Testis (tissue), 2 donors: ENCODE results near the gene FAM120A.

Experiments
- CTCF ChIP-seq, 3 experiments: fragments of 450-650 bp in 2 of 3; fragments of 200-600 bp in 1 of 3; sonication (generic) in 1 of 3; IDR thresholded peaks; one replicate each; pipeline ENCODE4 v1.5.1; 2016 to 2019; ENCODE audit warnings: antibody characterized with exemption in 3 of 3, mild to moderate bottlenecking in 2 of 3, moderate library complexity in 1 of 3
- POLR2A ChIP-seq: fragments of 450-650 bp; IDR thresholded peaks from one replicate; pipeline ENCODE4 v1.6.1; 2017; ENCODE audit warnings: antibody characterized with exemption, mild to moderate bottlenecking, moderate library complexity

GRCh38 chr9:93580654-93581380 is 129.3 kb downstream of the FAM120A start:
- TF ChIP-seq CTCF (IDR thresholded peaks at IDR 0.05) (no peak), POLR2A (no peak)
